ENCODE measurements around the gene DNAL1. TPM values are rescaled to one million over a fixed set of nuclear protein-coding genes. Genes with fewer than 3 reads are reported as not detected.
A peak's percentile ranks its signal among the peaks of the same experiment; 100 is the strongest.

The DNAL1 gene
- total RNA-seq, 1 experiment from 2014 or later, result 14.3 TPM

GRCh38 chr14:73729556-73730265, 84.9 kb downstream of the DNAL1 start:
- ChIA-PET CTCF (interaction anchor here (0.8 to 5.6 kb wide), 20 partner anchors 9 to 220 kb away, joined by 3 to 128 read pairs (median 9); partner anchors contain the start of genes COQ6, FAM161B, PNMA1 and PTGR2), POLR2A (interaction anchor here (2.7 kb wide), 1 partner anchor 29 kb away, joined by 12 read pairs; a partner anchor contains a TSS)
- Mint-ChIP-seq H3K27ac (peak overlapping the region; percentile 45; the same call in 1 of the 2 replicates), H3K9me3 (no peaks in the 10 kb centered on the region), H3K27me3 (ENCODE audit: low read depth) (no peaks in the 10 kb centered on the region), H3K36me3 (peaks cover 9% of the 10 kb centered on the region), H3K4me3 (no peak overlapping the region), H3K4me1 (peaks cover 11% of the 10 kb centered on the region)
- ATAC-seq (no peak), DNase-seq (ENCODE audit: low spot score) (no peak)
- no peak for TF ChIP-seq ZBTB21 (CRISPR knock-in tag; IDR thresholded peaks at IDR 0.05; ENCODE audit: borderline replicate concordance)
- TF ChIP-seq HMGA2 (CRISPR knock-in tag; IDR thresholded peaks at IDR 0.05), result no peak
- no peak for TF ChIP-seq MXD4 (CRISPR knock-in tag; IDR thresholded peaks at IDR 0.05; ENCODE audit: borderline replicate concordance)
- TF ChIP-seq MAX (CRISPR knock-in tag; IDR thresholded peaks at IDR 0.05), result no peak
- no peak for TF ChIP-seq ZNF396 (CRISPR knock-in tag; IDR thresholded peaks at IDR 0.05; ENCODE audit: borderline replicate concordance)
- TF ChIP-seq ZNF425 (CRISPR knock-in tag; conservative IDR thresholded peaks at IDR 0.05), result no peak
- TF ChIP-seq TEAD1 (CRISPR knock-in tag; IDR thresholded peaks at IDR 0.05), result no peak
- no peak for TF ChIP-seq KAT7 (CRISPR knock-in tag; IDR thresholded peaks at IDR 0.05; ENCODE audit: borderline replicate concordance)
- no peak for TF ChIP-seq E2F4 (CRISPR knock-in tag; IDR thresholded peaks at IDR 0.05; ENCODE audit: borderline replicate concordance, low read depth)
- no peak for TF ChIP-seq HMGXB4 (CRISPR knock-in tag; IDR thresholded peaks at IDR 0.05)
- no peak for TF ChIP-seq ETV6 (CRISPR knock-in tag; IDR thresholded peaks at IDR 0.05)
- TF ChIP-seq ZSCAN18 (CRISPR knock-in tag; IDR thresholded peaks at IDR 0.05), result no peak
- TF ChIP-seq ZMAT4 (CRISPR knock-in tag; IDR thresholded peaks at IDR 0.05), result no peak
- TF ChIP-seq FOXP1 (CRISPR knock-in tag; IDR thresholded peaks at IDR 0.05; ENCODE audit: borderline replicate concordance), result no peak
- no peak for TF ChIP-seq IRF2 (CRISPR knock-in tag; IDR thresholded peaks at IDR 0.05; ENCODE audit: borderline replicate concordance, low read depth)
- TF ChIP-seq TP53 (CRISPR knock-in tag; IDR thresholded peaks at IDR 0.05), result no peak

- ATAC-seq (no peak), DNase-seq (ENCODE audit: low spot score) (no peak)
- POLR2A ChIA-PET, result no interaction called here
- no peaks in the 10 kb centered on the region for H3K27me3 Mint-ChIP-seq (ENCODE audit: low read depth)
- H3K27ac Mint-ChIP-seq, result no peak overlapping the region
- no peak overlapping the region for H3K4me3 Mint-ChIP-seq
- H3K36me3 Mint-ChIP-seq, result peaks cover 10% of the 10 kb centered on the region
- CTCF ChIA-PET, result interaction anchor here (0.7 to 5.6 kb wide), 8 partner anchors 10 to 160 kb away, joined by 3 to 128 read pairs (median 6); a partner anchor contains a TSS
- no peaks in the 10 kb centered on the region for H3K9me3 Mint-ChIP-seq
- peaks cover 11% of the 10 kb centered on the region for H3K4me1 Mint-ChIP-seq
- TF ChIP-seq ZNF263 (CRISPR knock-in tag; IDR thresholded peaks at IDR 0.05; ENCODE audit: low read depth) (no peak), CTCF (IDR thresholded peaks at IDR 0.05) (no peak), NFYB (CRISPR knock-in tag; conservative IDR thresholded peaks at IDR 0.05; ENCODE audit: low read depth) (no peak), NR3C1 (CRISPR knock-in tag; conservative IDR thresholded peaks at IDR 0.05; ENCODE audit: low read depth) (no peak), SMAD4 (CRISPR knock-in tag; IDR thresholded peaks at IDR 0.05) (no peak), NR2C2 (CRISPR knock-in tag; IDR thresholded peaks at IDR 0.05) (no peak), MAX (CRISPR knock-in tag; IDR thresholded peaks at IDR 0.05) (no peak), JAZF1 (CRISPR knock-in tag; IDR thresholded peaks at IDR 0.05) (no peak), SOX15 (CRISPR knock-in tag; IDR thresholded peaks at IDR 0.05) (no peak)
These were observed 86.3 kb downstream of the DNAL1 start for GRCh38 chr14:73731111-73731510.
